ENCODE data around the gene C1GALT1.
"Not testable (repeated sequence)": the region's sequence is repeated elsewhere in the genome, so short reads cannot be mapped to it uniquely, and the experiment has no call there.

C1GALT1 gene

GRCh38 chr7:7154355-7154754 lies 28.0 kb upstream of the C1GALT1 start:
- H3K27ac Mint-ChIP-seq; DNase-seq; H3K36me3 Mint-ChIP-seq (ENCODE audit: insufficient read depth); ATAC-seq (replicated peaks); H3K9me3 Mint-ChIP-seq; H3K4me3 Mint-ChIP-seq; H3K27me3 Mint-ChIP-seq: not testable (repeated sequence)
- H3K4me1 Mint-ChIP-seq (ENCODE audit: low read depth in 2 of 2) = peaks cover 27 to 46% of the 10 kb centered on the region in 2 donors

GRCh38 chr7:7156663-7157062 lies 25.7 kb upstream of the C1GALT1 start:
- ATAC-seq (replicated peaks) = no peak
- Mint-ChIP-seq H3K4me1 (ENCODE audit: low read depth in 2 of 2) (peaks cover 36 to 55% of the 10 kb centered on the region in 2 donors), H3K36me3 (ENCODE audit: insufficient read depth) (peaks cover 7% of the 10 kb centered on the region), H3K9me3 (no peaks in the 10 kb centered on the region), H3K27me3 (no peaks in the 10 kb centered on the region), H3K4me3 (peak overlapping the region; percentile 64 to 76), H3K27ac (peak overlapping the region; percentile 73 to 98)
- no peak for DNase-seq

DNA sequence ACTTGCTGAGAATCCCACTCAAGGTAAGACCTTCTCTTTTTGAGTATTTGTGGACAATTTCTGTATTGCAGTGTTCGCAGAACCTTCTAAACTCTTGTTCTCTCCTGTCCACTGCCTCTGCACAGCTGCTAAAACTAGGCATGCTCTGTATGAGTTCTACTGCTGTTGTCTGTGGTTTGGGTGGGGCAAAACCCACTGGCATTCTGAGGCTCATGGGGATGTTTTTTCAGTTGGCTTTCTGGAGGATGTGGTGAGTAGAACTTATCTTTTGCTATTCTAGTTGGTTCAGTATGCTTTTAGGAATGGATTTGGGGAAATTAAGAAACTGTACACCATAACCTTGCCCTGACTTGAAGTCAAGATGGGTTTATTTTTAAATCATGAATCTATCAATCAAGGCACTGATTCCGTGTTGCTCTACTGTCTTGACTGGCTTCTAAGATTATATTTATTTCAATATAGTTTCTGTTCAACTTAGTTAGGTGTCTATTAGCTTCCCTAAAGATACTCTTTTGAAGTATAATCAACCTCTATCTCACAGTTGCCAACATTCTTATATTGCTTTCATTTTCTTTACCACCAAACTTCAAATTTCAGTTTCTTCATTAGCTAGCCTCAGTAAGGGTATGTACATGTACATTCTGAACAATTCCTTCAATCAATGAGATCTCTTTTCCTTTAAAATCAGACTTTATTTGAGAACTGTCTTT lies 25.0 kb upstream of the C1GALT1 start:
- ATAC-seq (replicated peaks) = peak; percentile 97
- peak overlapping the region; percentile 64 to 76 for H3K4me3 Mint-ChIP-seq
- no peaks in the 10 kb centered on the region for H3K9me3 Mint-ChIP-seq
- H3K4me1 Mint-ChIP-seq (ENCODE audit: low read depth in 2 of 2) = peaks cover 36 to 50% of the 10 kb centered on the region in 2 donors
- no peaks in the 10 kb centered on the region for H3K27me3 Mint-ChIP-seq
- DNase-seq = peak; percentile 50 to 57 (median 54)
- peaks cover 7% of the 10 kb centered on the region for H3K36me3 Mint-ChIP-seq (ENCODE audit: insufficient read depth)
- peak overlapping the region; percentile 73 to 98 for H3K27ac Mint-ChIP-seq

GRCh38 chr7:7157887-7158271 lies 24.5 kb upstream of the C1GALT1 start:
- peak overlapping the region; percentile 73 to 98 for H3K27ac Mint-ChIP-seq
- H3K4me3 Mint-ChIP-seq = peak overlapping the region; percentile 64 to 76
- H3K27me3 Mint-ChIP-seq = no peaks in the 10 kb centered on the region
- peaks cover 7% of the 10 kb centered on the region for H3K36me3 Mint-ChIP-seq (ENCODE audit: insufficient read depth)
- ATAC-seq (replicated peaks) (no peak), DNase-seq (no peak)
- no peaks in the 10 kb centered on the region for H3K9me3 Mint-ChIP-seq
- H3K4me1 Mint-ChIP-seq (ENCODE audit: low read depth in 2 of 2) = peaks cover 36 to 50% of the 10 kb centered on the region in 2 donors

- peak overlapping the region; percentile 93 to 98 for H3K27ac Mint-ChIP-seq
- no peaks in the 10 kb centered on the region for H3K9me3 Mint-ChIP-seq
- no peak for DNase-seq
- no peaks in the 10 kb centered on the region for H3K27me3 Mint-ChIP-seq
- H3K4me1 Mint-ChIP-seq (ENCODE audit: low read depth in 2 of 2) = peaks cover 37 to 50% of the 10 kb centered on the region in 2 donors
- no peak for ATAC-seq (replicated peaks)
- H3K36me3 Mint-ChIP-seq (ENCODE audit: insufficient read depth) = peaks cover 7% of the 10 kb centered on the region
- peak overlapping the region; percentile 76 to 90 for H3K4me3 Mint-ChIP-seq
These were observed 23.2 kb upstream of the C1GALT1 start for GRCh38 chr7:7159063-7159658.

- Mint-ChIP-seq H3K4me1 (ENCODE audit: low read depth in 2 of 2) (peaks cover 21 to 27% of the 10 kb centered on the region in 2 donors), H3K27me3 (no peaks in the 10 kb centered on the region), H3K9me3 (no peaks in the 10 kb centered on the region), H3K36me3 (ENCODE audit: insufficient read depth) (no peaks in the 10 kb centered on the region), H3K4me3 (no peak overlapping the region), H3K27ac (peak overlapping the region in 1 of 2 donors; percentile 6)
- ATAC-seq (replicated peaks) (no peak), DNase-seq (no peak)
These were observed 17.8 kb upstream of the C1GALT1 start for GRCh38 chr7:7164591-7164990.

DNA sequence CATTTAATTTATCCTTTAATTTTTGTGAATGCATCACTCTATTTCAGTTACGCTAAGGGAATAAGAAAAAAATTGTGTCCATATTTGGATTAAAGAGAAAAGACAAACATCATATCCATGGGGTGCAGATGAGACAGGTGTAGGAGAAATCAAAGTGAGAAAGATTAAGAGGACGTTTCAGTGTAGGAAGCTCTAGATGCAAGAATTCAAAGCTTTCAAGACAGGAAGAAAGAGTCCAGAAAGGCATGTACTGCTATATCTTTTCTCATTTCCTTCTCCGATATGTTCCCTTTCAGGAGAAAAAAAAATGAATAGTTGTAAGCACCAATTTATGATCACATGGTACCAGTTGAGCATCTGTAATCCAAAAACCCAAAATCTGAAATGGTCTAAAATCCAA lies 17.0 kb upstream of the C1GALT1 start:
- Mint-ChIP-seq H3K4me3 (no peak overlapping the region), H3K4me1 (ENCODE audit: low read depth in 2 of 2) (peaks cover 14 to 20% of the 10 kb centered on the region in 2 donors), H3K9me3 (no peaks in the 10 kb centered on the region), H3K27ac (no peak overlapping the region), H3K27me3 (no peaks in the 10 kb centered on the region), H3K36me3 (ENCODE audit: insufficient read depth) (no peaks in the 10 kb centered on the region)
- no peak for ATAC-seq (replicated peaks)
- DNase-seq = no peak

- no peak for ATAC-seq (replicated peaks)
- H3K36me3 Mint-ChIP-seq (ENCODE audit: insufficient read depth) = no peaks in the 10 kb centered on the region
- no peaks in the 10 kb centered on the region for H3K27me3 Mint-ChIP-seq
- H3K4me1 Mint-ChIP-seq (ENCODE audit: low read depth in 2 of 2) = peaks cover 11 to 13% of the 10 kb centered on the region in 2 donors
- H3K9me3 Mint-ChIP-seq = no peaks in the 10 kb centered on the region
- H3K27ac Mint-ChIP-seq = no peak overlapping the region
- DNase-seq = no peak
- H3K4me3 Mint-ChIP-seq = no peak overlapping the region
These were observed 16.0 kb upstream of the C1GALT1 start for GRCh38 chr7:7166318-7166717.

DNA sequence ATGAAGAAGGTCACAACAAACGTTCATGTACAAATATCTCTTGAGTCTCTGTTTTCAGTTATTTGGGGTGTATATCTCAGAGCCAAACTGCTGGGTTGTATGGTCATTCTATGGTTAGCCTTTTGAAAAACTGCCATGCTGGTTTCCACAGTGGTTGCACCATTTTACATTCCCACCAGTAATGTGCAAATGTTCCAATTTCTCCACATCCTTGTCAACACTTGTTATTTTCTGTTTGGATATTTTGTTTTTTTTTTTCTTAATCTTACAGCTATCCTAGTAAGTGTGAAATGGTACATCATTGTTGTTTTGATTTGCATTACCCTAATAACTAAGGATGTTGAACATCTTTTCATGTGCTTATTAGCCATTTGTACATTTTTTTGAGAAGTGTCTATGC lies 13.0 kb upstream of the C1GALT1 start:
- Mint-ChIP-seq H3K27me3 (no peaks in the 10 kb centered on the region), H3K36me3 (ENCODE audit: insufficient read depth) (no peaks in the 10 kb centered on the region), H3K9me3 (peaks cover 1 to 6% of the 10 kb centered on the region in 2 donors), H3K27ac (no peak overlapping the region), H3K4me1 (ENCODE audit: low read depth in 2 of 2) (peaks cover 8 to 13% of the 10 kb centered on the region in 2 donors), H3K4me3 (no peak overlapping the region)
- DNase-seq = no peak
- ATAC-seq (replicated peaks) = no peak

- ATAC-seq (replicated peaks) (no peak), DNase-seq (no peak)
- peaks cover 6 to 8% of the 10 kb centered on the region in 2 donors for H3K4me1 Mint-ChIP-seq (ENCODE audit: low read depth in 2 of 2)
- no peaks in the 10 kb centered on the region for H3K27me3 Mint-ChIP-seq
- H3K36me3 Mint-ChIP-seq (ENCODE audit: insufficient read depth) = no peaks in the 10 kb centered on the region
- H3K9me3 Mint-ChIP-seq = peaks cover 1 to 6% of the 10 kb centered on the region in 2 donors
- H3K27ac Mint-ChIP-seq = no peak overlapping the region
- H3K4me3 Mint-ChIP-seq = no peak overlapping the region
These were observed 8.2 kb upstream of the C1GALT1 start for GRCh38 chr7:7173956-7174632.

- Mint-ChIP-seq H3K27ac (no peak overlapping the region), H3K27me3 (no peaks in the 10 kb centered on the region), H3K9me3 (peaks cover 1 to 6% of the 10 kb centered on the region in 2 donors), H3K4me3 (no peak overlapping the region), H3K4me1 (ENCODE audit: low read depth in 2 of 2) (peaks cover 6 to 8% of the 10 kb centered on the region in 2 donors), H3K36me3 (ENCODE audit: insufficient read depth) (no peaks in the 10 kb centered on the region)
- no peak for DNase-seq
- no peak for ATAC-seq (replicated peaks)
These were observed 7.2 kb upstream of the C1GALT1 start for GRCh38 chr7:7175075-7175695.

GRCh38 chr7:7176406-7177043 lies 5.8 kb upstream of the C1GALT1 start:
- Mint-ChIP-seq H3K9me3 (peaks cover 1 to 6% of the 10 kb centered on the region in 2 donors), H3K27me3 (no peaks in the 10 kb centered on the region), H3K4me1 (ENCODE audit: low read depth in 2 of 2) (peaks cover 11 to 12% of the 10 kb centered on the region in 2 donors), H3K36me3 (ENCODE audit: insufficient read depth) (no peaks in the 10 kb centered on the region), H3K27ac (peak overlapping the region; percentile 2 to 12), H3K4me3 (no peak overlapping the region)
- ATAC-seq (replicated peaks) = peak; percentile 35
- DNase-seq = no peak

GRCh38 chr7:7177044-7177517 lies 5.3 kb upstream of the C1GALT1 start:
- Mint-ChIP-seq H3K4me3 (no peak overlapping the region), H3K27me3 (no peaks in the 10 kb centered on the region), H3K4me1 (ENCODE audit: low read depth in 2 of 2) (peaks cover 11 to 17% of the 10 kb centered on the region in 2 donors), H3K36me3 (ENCODE audit: insufficient read depth) (peaks cover 4% of the 10 kb centered on the region), H3K27ac (peak overlapping the region in 1 of 2 donors; percentile 12), H3K9me3 (peaks cover 1 to 6% of the 10 kb centered on the region in 2 donors)
- DNase-seq (no peak), ATAC-seq (replicated peaks) (no peak)

All from effector memory CD8-positive, alpha-beta T cell (primary cell).